SH-SY5Y (cell line): Measurements from ENCODE around the gene MYT1.

Experiments
- GATA2 ChIP-seq: IDR thresholded peaks from 2 replicates; pipeline ENCODE4 v1.6.1; 2011; ENCODE audit warnings: mild to moderate bottlenecking, low read depth, low read length
- GATA3 ChIP-seq: IDR thresholded peaks from 2 replicates; pipeline ENCODE4 v1.6.1; 2011; ENCODE audit warnings: low read depth, mild to moderate bottlenecking, low read length, moderate library complexity

DNA sequence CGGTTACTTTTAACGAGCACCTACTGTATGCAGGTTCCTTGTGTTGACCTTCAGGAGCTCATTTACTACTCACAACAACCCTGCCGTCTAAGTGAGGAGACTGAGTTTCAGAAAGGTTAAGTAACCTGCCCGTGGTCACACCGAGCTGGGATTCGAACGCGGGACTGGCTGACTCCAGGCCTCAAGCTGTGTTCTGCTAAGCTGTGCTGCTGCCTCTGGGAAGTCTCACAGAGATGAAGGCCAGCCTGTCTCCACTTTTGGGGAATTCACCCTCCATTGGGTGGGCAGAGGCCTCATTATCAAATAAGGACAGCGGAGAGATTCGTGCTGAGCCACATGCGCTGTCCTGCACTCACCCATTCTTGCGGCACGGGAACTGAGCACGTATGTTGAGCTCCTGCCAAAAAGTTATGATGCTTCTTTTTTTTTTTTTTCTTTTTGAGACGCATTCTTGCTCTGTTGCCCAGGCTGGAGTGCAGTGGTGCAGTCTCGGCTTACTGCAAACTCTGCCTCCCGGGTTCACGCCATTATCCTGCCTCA is 25.9 kb upstream of the MYT1 start:
- no peak for TF ChIP-seq GATA2
- no peak for TF ChIP-seq GATA3
